Choroid plexus epithelial cell (primary cell): ENCODE data around the gene SOCS4.
"Not testable (repeated sequence)": the region's sequence is repeated elsewhere in the genome, so short reads cannot be mapped to it uniquely, and the experiment has no call there.

Experiments used
- DNase-seq: peaks from one replicate; pipeline ENCODE4 v3.0.0-alpha.2; 2010; ENCODE audit warnings: low read depth
- H3K4me3 ChIP-seq: 2 replicates; pipeline ENCODE4 v1.5.1; 2011; ENCODE audit warnings: low read depth, mild to moderate bottlenecking, control low read depth, low read length, moderate library complexity
- TF ChIP-seq, protein P1 (sequence below): conservative IDR thresholded peaks from 2 replicates; pipeline ENCODE4 v1.5.1; 2011; ENCODE audit warnings: low read depth, mild to moderate bottlenecking, control low read depth, inconsistent platforms, low read length, moderate library complexity

The SOCS4 gene

DNA sequence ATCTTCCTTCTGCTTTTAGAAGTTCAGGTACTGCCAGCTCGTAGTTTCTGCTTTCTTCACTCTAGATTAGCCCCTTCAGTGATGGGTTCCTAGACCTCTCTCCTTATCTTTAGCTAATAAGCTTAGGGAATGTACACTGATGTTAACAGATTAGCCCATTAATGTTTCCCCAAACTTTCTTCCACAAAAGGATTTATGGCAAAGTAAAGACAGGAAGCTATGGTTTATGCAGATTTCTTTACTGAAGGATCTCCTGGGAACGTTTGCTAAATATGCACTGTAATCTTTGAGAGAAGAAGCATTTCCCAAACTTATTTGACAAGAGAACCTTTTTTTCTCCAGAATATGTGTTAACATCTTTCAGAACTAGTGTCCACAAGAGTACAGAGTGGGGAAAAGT is 4.2 kb downstream of the SOCS4 start:
- no peak for DNase-seq
- no peak overlapping the region for H3K4me3 ChIP-seq
- TF ChIP-seq, protein P1, sequence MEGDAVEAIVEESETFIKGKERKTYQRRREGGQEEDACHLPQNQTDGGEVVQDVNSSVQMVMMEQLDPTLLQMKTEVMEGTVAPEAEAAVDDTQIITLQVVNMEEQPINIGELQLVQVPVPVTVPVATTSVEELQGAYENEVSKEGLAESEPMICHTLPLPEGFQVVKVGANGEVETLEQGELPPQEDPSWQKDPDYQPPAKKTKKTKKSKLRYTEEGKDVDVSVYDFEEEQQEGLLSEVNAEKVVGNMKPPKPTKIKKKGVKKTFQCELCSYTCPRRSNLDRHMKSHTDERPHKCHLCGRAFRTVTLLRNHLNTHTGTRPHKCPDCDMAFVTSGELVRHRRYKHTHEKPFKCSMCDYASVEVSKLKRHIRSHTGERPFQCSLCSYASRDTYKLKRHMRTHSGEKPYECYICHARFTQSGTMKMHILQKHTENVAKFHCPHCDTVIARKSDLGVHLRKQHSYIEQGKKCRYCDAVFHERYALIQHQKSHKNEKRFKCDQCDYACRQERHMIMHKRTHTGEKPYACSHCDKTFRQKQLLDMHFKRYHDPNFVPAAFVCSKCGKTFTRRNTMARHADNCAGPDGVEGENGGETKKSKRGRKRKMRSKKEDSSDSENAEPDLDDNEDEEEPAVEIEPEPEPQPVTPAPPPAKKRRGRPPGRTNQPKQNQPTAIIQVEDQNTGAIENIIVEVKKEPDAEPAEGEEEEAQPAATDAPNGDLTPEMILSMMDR = no peak

DNA sequence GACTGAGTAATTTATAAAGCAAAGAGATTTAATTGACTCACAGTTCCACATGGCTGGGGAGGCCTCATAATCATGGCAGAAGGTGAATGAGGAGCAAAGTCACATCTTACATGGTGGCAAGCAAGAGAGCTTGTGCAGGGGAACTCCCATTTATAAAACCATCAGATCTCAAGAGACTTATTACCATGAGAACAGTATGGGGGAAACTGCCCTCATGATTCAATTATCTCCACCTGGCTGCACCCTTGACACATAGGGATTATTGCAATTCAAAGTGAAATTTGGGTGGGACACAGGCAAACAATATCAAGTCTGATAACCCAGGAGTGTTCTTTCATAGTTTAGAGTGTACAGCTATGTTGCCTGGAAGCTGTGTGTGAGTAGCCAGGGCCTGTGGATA is 11.0 kb downstream of the SOCS4 start:
- DNase-seq = not testable (repeated sequence)

DNA sequence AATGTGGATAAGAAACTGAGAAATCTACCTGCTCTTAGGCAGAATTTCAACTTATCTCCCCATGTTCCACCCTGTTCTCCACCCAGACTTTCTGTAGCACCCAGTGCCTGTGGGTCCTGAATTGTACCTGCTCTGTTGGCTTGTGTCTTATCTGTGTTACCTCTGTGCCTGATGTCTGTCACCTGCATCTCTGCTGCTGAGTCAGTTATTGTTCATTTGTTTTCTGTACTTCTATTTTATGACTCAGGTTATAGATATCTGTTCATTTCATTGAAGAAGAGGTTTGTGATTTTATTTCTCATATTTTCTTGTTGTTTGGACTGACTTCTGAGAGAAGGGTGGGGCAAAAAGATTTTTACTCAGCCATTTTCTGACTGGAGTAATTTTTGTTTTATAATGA is 11.7 kb downstream of the SOCS4 start:
- no peak for DNase-seq
- TF ChIP-seq, protein P1 = no peak
- H3K4me3 ChIP-seq = no peak overlapping the region

More for the DNA sequence above, 11.0 kb downstream of the SOCS4 start:
- not testable (repeated sequence) for H3K4me3 ChIP-seq

DNA sequence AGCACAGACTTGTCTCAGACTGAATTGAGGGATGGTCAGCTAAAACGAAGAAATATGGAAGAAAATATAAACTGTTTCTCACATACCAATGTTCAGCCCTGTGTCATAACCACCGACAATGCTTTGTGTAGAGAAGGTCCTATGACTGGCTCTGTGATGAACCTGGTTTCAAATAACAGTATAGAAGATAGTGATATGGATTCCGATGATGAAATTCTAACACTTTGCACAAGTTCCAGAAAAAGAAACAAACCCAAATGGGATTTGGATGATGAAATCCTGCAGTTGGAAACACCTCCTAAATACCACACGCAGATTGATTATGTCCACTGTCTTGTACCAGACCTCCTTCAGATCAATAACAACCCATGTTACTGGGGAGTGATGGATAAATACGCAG is 16.5 kb downstream of the SOCS4 start:
- TF ChIP-seq, protein P1 = no peak
- peak; percentile 70 for DNase-seq
- no peak overlapping the region for H3K4me3 ChIP-seq

DNA sequence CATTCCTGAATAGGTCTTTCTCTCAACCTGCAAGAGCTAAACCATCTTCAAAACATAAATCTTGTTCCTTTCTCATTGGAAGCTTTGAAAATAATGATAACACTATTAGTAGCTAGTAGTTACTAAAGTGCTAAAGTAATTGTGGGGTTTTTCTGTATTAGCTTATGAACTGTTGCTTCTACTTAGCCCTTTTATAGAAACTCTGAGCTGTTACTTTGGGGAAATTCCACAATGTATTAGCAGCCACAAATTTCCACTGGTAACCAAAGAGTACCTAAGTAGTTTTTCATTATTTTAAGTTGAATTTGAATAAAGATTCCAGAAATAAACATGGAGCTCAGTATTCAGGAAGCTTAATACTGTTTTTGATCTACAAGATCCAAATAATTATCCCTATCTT is 18.1 kb downstream of the SOCS4 start:
- H3K4me3 ChIP-seq = no peak overlapping the region
- no peak for DNase-seq
- TF ChIP-seq, protein P1 = no peak

DNA sequence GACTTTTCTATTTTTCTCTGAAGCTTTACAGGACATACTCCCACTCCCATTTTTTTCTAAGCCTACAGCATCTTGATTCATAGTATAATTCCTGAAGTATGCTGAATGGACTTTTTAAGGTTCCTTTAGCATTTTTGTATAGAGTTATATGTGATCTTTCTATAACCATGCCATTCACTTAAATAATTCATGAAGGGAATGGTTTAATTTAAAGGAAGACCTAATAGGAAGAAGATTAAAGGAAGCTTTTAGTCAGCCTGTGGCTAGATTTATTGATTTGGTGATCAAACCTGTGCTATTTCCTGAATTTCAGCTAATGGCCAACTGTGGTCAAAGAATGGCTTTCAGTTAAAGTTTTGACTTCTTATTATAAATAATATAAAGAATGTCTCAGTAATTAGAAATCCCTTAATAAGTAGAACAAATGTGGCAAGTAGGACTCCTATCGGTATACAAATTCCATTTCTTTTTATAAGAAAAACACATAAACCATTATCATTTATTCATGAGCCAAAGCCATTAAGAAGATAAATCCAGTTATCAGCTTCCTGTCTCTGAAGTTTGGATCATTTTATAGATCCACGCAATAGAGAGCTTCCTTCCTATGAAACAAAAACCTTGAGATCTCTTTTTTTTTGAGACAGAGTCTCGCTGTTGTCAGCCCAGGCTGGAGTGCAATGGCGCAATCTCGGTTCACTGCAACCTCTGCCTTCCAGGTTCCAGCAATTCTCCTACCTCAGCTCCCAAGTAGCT is 20.4 kb downstream of the SOCS4 start:
- TF ChIP-seq, protein P1 = no peak
- no peak for DNase-seq
- no peak overlapping the region for H3K4me3 ChIP-seq

DNA sequence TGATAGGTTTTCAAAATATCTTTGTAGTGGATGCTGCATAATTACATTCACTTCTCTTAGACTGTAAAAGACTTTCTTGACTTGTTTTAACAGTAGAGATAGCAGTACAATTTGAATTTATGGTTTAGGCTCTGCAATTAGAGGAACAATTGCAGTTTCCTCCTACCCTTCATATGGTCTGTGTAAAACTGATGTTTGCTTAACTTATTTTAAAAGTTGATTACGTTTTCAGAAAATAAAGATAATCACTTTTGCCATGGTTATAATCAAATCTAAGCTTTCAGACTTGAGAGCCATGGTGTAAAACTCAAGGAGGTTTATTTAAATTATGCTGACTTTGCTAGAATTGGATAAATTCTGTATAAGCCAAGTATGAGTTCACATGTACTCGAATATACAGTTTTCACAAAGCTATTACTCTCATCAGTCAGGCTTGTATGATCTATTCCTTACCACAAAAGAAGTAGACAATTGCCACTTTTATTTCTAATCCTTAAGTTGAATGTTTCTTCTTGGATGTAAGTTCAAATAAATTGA is 21.9 kb downstream of the SOCS4 start:
- TF ChIP-seq, protein P1 = no peak
- DNase-seq = no peak

More for the DNA sequence above, 21.9 kb downstream of the SOCS4 start:
- no peak overlapping the region for H3K4me3 ChIP-seq
